Middle frontal gyrus (tissue), 1 donor: ENCODE results near the gene PCBP3.

Source experiments
- DNase-seq: peaks from one replicate; pipeline ENCODE4 v3.0.0-alpha.2; 2015; ENCODE audit warnings: low spot score; ENCODE audit errors: extremely low spot score

PCBP3 gene

GRCh38 chr21:45747802-45748445, 104.4 kb downstream of the PCBP3 start:
- no peak for DNase-seq

DNA sequence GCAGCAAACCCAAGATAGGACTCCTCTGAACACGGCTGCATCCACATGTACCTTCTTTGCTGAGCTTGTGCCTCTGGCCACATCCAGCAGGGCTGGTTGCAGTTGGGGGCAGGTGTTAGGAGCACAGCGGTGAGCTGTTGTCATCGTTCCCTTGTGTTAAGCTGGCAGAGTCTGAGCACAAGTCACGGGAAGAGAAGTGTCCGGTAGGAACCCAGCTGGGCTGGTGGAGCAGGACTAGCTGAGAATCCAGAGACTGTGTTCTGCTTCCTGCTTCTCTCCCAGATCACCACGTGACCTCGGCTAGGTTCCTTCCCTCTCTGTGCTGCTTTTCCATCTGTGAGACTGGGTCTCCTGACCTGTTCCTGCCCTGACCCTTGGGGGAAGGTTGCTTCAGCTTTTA, 105.1 kb downstream of the PCBP3 start:
- no peak for DNase-seq

DNA sequence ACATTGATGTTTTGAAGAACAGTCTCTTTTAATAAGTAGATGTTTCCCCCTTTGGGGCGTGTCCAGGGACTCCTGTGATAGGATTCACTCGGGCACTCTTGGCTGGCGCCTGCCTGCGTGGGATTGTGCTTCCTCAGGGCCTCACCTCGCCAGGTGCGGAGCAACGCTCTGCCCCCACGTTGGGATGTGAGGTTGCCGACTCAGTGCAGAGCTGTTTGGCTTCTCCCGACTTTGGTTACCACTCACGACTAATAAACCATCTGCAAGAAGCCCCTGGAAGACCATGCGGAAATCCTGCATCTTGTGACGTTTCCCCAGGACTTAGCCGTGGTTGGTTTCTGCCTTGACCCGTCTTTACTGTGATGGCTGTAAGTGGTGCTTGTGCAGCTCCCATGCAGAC, 106.4 kb downstream of the PCBP3 start:
- DNase-seq: no peak

DNA sequence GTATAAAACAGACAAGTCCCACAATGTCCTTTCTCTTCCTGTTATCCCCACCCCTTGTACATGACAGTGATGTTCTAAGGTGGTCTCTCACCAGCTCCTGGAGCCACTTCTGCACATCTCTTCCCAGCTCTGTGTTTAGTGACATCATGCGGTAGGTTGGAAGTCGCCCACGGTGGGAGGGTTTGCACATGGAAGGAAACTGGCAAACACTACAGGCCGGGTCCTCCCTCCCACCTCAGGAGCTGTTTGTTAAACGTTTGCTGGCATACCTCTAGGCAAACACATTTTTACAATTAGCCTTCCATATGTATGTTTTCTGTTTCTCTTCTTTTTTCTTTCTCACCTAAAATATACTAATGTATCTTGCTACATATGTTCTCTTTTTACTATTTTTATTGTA, 107.4 kb downstream of the PCBP3 start:
- DNase-seq: no peak

DNA sequence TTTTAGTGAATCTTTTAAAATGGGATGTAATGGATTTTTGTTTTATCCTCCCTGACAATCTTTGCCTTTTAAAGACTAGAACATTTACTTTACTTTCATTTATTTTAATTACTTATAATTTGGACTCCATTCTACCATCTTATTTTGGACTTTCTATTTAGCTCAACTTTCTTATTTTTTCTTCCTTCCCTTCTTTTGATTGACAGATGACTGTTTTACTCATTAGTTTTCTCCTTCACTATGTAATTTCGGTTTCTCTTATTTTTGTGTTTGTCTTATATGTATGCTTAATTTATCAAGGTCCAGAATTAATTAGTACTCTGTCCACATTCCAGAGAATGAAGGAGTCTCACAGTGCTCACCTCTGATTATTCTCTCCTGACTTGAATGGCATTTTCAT, 109.9 kb downstream of the PCBP3 start:
- DNase-seq: no peak

- DNase-seq: no peak
Observed at GRCh38 chr21:45756029-45756428, 112.5 kb downstream of the PCBP3 start.

DNA sequence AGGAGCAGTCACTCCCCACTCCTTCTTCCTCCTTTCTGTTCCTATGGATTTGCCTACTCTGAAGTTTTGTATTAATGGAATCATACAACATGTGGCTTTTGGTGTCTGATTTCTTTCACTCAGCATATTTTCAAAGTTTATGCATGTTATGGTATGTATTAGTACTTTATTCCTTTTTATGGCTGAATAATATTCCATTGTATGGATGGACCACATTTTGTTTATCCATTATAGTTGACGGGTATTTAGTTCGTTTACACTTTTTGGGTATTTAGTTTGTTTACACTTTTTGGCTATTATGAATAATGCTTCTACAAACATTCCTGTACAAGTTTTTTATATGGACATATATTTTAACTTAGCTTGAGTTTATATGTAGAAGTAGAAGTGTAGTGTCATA, 113.1 kb downstream of the PCBP3 start:
- DNase-seq: no peak

- no peak for DNase-seq
Observed at GRCh38 chr21:45761704-45762103, 118.2 kb downstream of the PCBP3 start.

DNA sequence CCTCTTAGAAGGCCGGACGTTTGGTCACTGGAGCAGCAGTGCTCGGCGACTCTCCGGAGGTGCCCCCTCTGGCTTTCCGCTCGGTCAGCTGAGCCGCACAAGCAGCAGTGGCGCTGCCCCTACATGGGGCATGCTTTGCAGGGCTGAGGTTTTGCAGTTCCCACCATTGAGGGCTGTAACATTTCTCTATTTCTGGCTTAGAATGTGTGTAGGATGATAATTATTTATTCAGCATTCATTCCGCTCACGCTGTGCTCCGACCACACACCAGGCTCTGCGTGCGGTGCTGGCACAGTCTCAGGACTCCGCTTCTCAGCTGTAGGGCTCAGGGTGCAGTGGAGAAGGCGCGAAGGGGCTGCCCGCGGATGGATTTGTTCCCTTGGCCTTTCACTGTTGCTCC, 119.5 kb downstream of the PCBP3 start:
- DNase-seq: no peak

DNA sequence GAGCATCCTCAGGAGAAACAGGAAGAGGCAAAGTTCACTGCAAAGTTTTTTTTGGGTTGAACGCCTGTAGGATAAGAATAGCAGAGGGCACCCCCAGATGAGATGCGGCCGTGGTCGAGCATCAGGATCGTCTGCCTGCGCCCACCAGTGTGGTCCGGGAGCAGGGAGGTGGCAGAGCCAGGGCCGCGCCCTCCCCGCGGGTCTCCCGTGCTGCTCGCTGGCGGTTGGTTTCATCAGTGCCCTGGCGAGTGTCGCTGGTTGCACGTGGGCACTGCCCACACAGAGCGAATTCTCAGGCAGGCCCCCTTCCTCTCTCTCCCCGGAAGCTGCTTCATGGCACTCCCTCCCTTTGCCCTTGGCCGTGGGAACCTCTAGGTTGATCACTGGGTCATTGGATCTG, 120.0 kb downstream of the PCBP3 start:
- no peak for DNase-seq

GRCh38 chr21:45764792-45765191, 121.3 kb downstream of the PCBP3 start:
- DNase-seq: no peak

GRCh38 chr21:45765375-45765774, 121.8 kb downstream of the PCBP3 start:
- no peak for DNase-seq

- DNase-seq: no peak
Observed at GRCh38 chr21:45766055-45766454, 122.5 kb downstream of the PCBP3 start.

DNA sequence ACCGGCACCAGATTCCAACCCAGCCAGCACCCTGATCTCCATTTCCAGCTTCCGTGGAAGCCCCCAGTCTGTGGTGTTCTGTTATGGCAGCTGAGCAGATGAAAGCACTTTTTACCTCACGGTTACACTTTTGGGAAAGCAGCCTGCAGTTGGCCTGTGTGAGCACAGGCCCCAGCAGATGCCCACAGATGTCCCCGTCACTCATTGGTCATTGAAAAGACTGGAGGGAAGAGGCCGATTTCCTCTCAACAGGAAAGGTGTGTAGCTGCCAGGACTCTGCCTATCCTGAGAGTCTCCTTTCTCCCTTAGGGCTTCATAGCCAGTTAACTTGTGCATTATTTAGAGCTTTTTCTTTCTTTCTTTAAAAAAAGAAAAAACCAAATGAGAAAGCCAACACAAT, 123.0 kb downstream of the PCBP3 start:
- DNase-seq: no peak

DNA sequence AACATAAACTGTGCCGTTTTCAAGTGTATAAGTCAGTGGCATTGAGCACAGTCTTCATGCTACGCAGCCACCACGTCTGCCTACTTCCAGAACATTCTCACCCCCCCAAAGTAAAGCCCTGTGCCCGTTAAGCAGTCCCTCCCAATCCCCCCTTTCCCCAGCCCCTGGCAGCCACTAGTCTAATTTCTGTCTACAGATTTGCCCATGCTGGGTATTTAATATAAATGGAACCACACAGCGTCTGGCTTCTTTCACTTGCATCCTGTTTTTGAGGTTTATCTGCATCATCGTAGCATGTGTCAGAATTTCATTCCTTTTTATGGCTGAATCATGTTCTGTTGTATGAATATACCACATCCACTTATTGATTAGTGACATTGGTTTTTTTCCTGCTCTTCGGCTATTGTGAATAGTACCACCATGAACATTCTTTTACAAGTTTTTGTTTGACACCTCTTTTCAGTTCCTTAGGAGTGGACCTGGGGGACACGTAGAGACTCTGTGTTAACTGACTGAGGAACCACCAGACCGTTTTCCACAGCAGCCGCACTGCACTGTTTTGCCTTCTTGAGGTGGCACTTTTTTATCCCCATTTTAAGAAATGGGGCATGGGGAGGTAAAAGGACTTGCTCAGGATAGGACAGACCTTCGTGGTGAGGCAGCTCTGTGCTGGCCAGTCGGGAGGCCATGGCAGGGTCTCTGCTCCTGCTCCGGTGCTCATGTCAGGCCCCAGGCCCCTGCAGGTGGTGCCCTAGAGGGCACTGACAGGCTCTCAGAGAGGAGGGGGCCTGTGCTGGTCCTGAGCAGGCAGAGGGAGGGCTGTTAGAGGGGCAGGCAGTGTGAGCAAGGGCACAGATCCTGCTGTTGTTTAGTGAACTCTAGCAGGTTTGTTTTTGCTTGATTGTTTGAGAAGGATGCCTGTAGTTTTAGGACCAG, 123.8 kb downstream of the PCBP3 start:
- DNase-seq: no peak

GRCh38 chr21:45768011-45768739, 124.7 kb downstream of the PCBP3 start:
- no peak for DNase-seq

DNA sequence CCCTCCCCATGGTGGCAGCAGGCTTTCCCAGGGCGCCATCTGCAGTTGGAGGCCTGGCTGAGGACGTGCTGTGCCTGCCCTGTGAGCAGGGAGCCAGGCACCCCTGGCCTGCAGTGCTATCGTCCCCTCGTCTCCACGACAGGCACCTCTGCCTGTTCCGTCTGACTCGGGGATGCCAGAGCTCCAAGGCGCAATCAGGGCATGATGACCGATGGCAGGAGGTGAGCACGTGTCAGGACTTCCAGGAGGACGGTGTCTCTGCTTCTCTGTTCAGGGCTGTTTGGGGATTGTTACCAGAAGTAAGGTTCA, 125.2 kb downstream of the PCBP3 start:
- no peak for DNase-seq

DNA sequence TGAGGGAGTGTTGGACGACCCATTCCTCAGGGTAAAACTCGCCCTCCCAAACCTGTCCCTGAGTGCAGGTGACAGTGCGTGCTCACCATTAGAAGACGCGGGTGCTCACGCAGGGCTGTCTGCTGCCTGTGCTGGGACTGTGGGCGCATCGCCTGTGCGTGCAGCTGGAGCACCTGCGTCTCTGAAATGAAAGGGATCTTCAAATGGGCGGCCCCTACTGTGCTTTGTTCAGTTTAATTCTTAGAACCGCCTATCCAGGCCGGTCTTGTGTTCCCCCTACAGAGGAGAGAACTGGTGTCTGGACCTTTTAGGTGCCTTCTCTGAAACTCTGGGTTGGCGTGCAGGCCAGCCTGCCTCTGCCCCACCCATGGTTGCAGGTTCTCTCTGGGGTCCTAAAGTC, 125.8 kb downstream of the PCBP3 start:
- DNase-seq: no peak

DNA sequence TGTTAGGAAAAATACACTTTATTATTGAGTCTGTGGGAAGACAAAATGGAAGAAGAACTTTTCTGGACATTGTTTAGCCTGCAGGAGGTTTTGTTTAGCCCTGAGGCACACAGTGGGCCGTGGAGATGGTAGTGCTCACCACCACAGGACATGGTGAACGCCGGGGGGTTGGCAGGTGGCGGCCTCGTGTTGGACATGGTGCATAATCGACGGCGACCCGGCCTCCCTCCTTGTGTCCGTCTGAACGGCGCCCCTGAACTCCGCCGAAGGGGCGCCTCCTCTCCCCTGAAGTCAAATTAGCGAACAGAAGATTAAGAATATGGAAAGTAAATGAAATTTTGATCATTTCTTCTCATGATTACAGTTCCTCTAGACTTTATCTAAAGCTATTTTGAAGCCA, 126.4 kb downstream of the PCBP3 start:
- no peak for DNase-seq

DNA sequence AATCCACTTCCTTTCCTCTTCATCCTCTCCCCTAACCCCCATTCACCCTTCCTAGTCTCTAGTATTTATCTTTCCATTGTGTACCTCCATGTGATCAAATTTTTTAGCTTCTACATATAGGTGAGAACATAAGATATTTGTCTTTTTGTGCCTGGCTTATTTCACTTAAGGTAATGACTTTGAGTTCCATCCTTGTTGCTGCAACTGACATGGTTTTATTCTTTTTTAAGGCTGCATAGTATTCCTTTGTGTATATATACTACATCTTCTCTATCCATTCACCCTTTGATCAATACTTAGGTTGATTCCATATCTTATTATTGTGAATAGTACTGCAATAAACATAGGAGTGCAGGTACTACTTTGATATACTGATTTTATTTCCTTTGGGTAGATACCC, 128.7 kb downstream of the PCBP3 start:
- DNase-seq: no peak

DNA sequence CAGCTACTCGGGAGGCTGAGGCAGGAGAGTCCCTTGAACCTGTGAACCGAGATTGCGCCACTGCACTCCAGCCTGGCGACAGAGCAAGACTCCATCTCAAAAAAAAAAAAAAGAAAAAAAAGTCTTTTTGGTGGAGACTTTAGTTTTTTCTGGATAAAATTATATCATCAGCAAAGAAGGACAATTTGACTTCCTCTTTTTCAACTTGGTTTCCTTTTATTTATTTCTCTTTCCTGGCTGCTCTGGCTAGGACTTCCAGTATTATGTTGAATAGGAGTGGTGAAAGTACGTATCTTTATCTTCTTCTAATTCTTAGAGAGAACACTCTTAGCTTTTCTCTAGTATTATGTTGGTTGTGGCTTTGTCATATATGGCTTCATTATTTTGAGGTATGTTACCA, 130.8 kb downstream of the PCBP3 start:
- DNase-seq: no peak

DNA sequence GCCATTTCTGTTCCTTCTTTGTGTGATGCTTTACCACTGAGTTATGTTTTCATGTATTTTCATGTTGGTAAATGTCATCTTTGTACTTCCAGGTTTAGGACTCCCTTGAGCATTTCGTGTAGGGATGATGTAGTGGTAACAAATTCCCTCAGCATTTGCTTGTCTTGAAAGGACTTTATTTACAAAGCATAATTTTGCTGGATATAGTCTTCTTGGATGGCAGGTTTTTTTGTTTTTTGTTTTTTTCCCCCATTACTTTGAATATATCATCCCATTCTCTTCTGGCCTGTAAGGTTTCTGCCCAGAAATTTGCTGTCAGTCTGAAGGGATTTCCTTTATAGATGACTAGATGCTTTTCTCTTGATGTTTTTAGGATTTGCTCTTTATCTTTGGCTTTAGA, 133.4 kb downstream of the PCBP3 start:
- no peak for DNase-seq
